Testis (tissue), 3 donors: ENCODE data around the gene MAP4K1. TPM values are rescaled to one million over a fixed set of nuclear protein-coding genes. Genes with fewer than 3 reads are reported as not detected.

Source experiments
- DNase-seq: peaks from one replicate; pipeline ENCODE4 v3.0.0-alpha.2; 2019
- H3K27ac ChIP-seq, 2 donors: fragments of 200-600 bp; sonication (generic); one replicate each; pipeline ENCODE4 v1.5.1; 2019
- H3K27me3 ChIP-seq: fragments of 200-600 bp; sonication (generic); one replicate; pipeline ENCODE4 v1.5.1; 2019
- H3K36me3 ChIP-seq: fragments of 200-600 bp; sonication (generic); one replicate; pipeline ENCODE4 v1.5.1; 2017; ENCODE audit warnings: low read depth; ENCODE audit errors: missing control alignments
- H3K4me1 ChIP-seq: fragments of 200-600 bp; sonication (generic); one replicate; pipeline ENCODE4 v1.5.1; 2019
- H3K4me3 ChIP-seq, 2 donors: fragments of 200-600 bp; sonication (generic); one replicate each; pipeline ENCODE4 v1.5.1; 2017 to 2019
- H3K9me3 ChIP-seq: fragments of 200-600 bp; sonication (generic); one replicate; pipeline ENCODE4 v1.5.1; 2017
- CTCF ChIP-seq, 3 experiments: fragments of 450-650 bp in 2 of 3; fragments of 200-600 bp in 1 of 3; sonication (generic) in 1 of 3; IDR thresholded peaks; one replicate each; pipeline ENCODE4 v1.5.1; 2016 to 2019; ENCODE audit warnings: antibody characterized with exemption in 3 of 3, mild to moderate bottlenecking in 2 of 3, moderate library complexity in 1 of 3
- POLR2A ChIP-seq: fragments of 450-650 bp; IDR thresholded peaks from one replicate; pipeline ENCODE4 v1.6.1; 2017; ENCODE audit warnings: antibody characterized with exemption, mild to moderate bottlenecking, moderate library complexity
- WGBS, 2 donors: methylation state at CpG; one replicate each; pipeline ENCODE4 v1.1.5; 2018; 5-methylcytosine and 5-hydroxymethylcytosine counted together
- intact Hi-C: fragments of 100-400 bp; cut with DNase I; formaldehyde crosslinking; loops from one replicate; pipeline ENCODE4 v1.15.1; 2023; ENCODE audit warnings: low total_unique reads
- polyA plus RNA-seq: library from polyadenylated mRNA; stranded (reverse); fragments of 350-450 nt; fragmentation: Illumina TruSeq; extraction: RNeasy Lipid Tissue Mini Kit (QIAGEN cat#74804); gene quantifications from one replicate; pipeline ENCODE4 v1.2.3, GENCODE V29; 2014; ENCODE audit warnings: low read depth, low replicate concordance; ENCODE audit not compliant: insufficient read depth
- total RNA-seq, 2 donors: library from RNA; depleted of rRNA; stranded (reverse); fragments of >200 nt; gene quantifications; one replicate each; pipeline ENCODE4 v1.2.3, GENCODE V29; 2016

The MAP4K1 gene
- total and polyA plus RNA-seq, 3 donors from 2014 or later = 2.8 to 9.9 (median 8.3) TPM

- Histone ChIP-seq H3K4me3 (no peak overlapping the region), H3K4me1 (peaks cover 3% of the 10 kb centered on the region), H3K27me3 (no peaks in the 10 kb centered on the region), H3K36me3 (no peaks in the 10 kb centered on the region), H3K27ac (no peak overlapping the region), H3K9me3 (no peaks in the 10 kb centered on the region)
- intact Hi-C loops = loop anchor here (10.0 kb wide), 1 partner anchor 375 kb away; no protein-coding TSS in a partner anchor
- 73 to 86% methylated on average over 4 of the region's 4 CpGs for WGBS, 2 donors
- no peak for TF ChIP-seq CTCF (IDR thresholded peaks at IDR 0.05)
- no peak for TF ChIP-seq POLR2A
- no peak for DNase-seq
Observed at GRCh38 chr19:38549942-38550341, 67.8 kb downstream of the MAP4K1 start.

GRCh38 chr19:38549061-38549460 is 68.7 kb downstream of the MAP4K1 start:
- Histone ChIP-seq H3K27ac (no peak overlapping the region), H3K27me3 (no peaks in the 10 kb centered on the region), H3K9me3 (no peaks in the 10 kb centered on the region), H3K4me1 (peaks cover 7% of the 10 kb centered on the region), H3K4me3 (no peak overlapping the region), H3K36me3 (no peaks in the 10 kb centered on the region)
- no peak for DNase-seq
- intact Hi-C loops = loop anchor here (10.0 kb wide), 1 partner anchor 376 kb away; no protein-coding TSS in a partner anchor
- whole genome bisulfite sequencing, 2 donors = 92% methylated on average over 5 of the region's 5 CpGs
- TF ChIP-seq CTCF (IDR thresholded peaks at IDR 0.05) = no peak
- no peak for TF ChIP-seq POLR2A

GRCh38 chr19:38547421-38547820 is 70.3 kb downstream of the MAP4K1 start:
- Histone ChIP-seq H3K27me3 (no peaks in the 10 kb centered on the region), H3K36me3 (no peaks in the 10 kb centered on the region), H3K4me3 (no peak overlapping the region), H3K9me3 (no peaks in the 10 kb centered on the region), H3K27ac (no peak overlapping the region), H3K4me1 (peaks cover 7% of the 10 kb centered on the region)
- intact Hi-C loops = loop anchor here (10.0 kb wide), 1 partner anchor 377 kb away; no protein-coding TSS in a partner anchor
- no peak for TF ChIP-seq CTCF (IDR thresholded peaks at IDR 0.05)
- no peak for TF ChIP-seq POLR2A
- DNase-seq = no peak
- WGBS, 2 donors = 87 to 97% methylated on average over 5 of the region's 5 CpGs

GRCh38 chr19:38545596-38545995 is 72.2 kb downstream of the MAP4K1 start:
- no peaks in the 10 kb centered on the region for H3K27me3 ChIP-seq
- no peak overlapping the region for H3K4me3 ChIP-seq
- intact Hi-C loops = loop anchor here (10.0 kb wide), 1 partner anchor 379 kb away; no protein-coding TSS in a partner anchor
- H3K27ac ChIP-seq = no peak overlapping the region
- H3K4me1 ChIP-seq = peaks cover 7% of the 10 kb centered on the region
- no peaks in the 10 kb centered on the region for H3K36me3 ChIP-seq
- 94 to 97% methylated on average over 8 of the region's 8 CpGs for WGBS, 2 donors
- no peak for TF ChIP-seq POLR2A
- no peak for TF ChIP-seq CTCF (IDR thresholded peaks at IDR 0.05)
- H3K9me3 ChIP-seq = no peaks in the 10 kb centered on the region
- DNase-seq = no peak

GRCh38 chr19:38544569-38545315 is 73.0 kb downstream of the MAP4K1 start:
- Histone ChIP-seq H3K27me3 (no peaks in the 10 kb centered on the region), H3K36me3 (no peaks in the 10 kb centered on the region), H3K4me1 (peaks cover 7% of the 10 kb centered on the region), H3K4me3 (no peak overlapping the region), H3K27ac (no peak overlapping the region), H3K9me3 (no peaks in the 10 kb centered on the region)
- intact Hi-C loops = loop anchor here (10.0 kb wide), 1 partner anchor 380 kb away; no protein-coding TSS in a partner anchor
- DNase-seq = no peak
- TF ChIP-seq POLR2A (no peak), CTCF (IDR thresholded peaks at IDR 0.05) (peak in 2 of 3 experiments; percentile 17 to 40)
- WGBS, 2 donors = 48 to 49% methylated on average over 6 of the region's 6 CpGs
